ENCODE measurements around the gene SLC22A1. TPM values are rescaled to one million over a fixed set of nuclear protein-coding genes. Genes with fewer than 3 reads are reported as not detected.
"Not testable (repeated sequence)": the region's sequence is repeated elsewhere in the genome, so short reads cannot be mapped to it uniquely, and the experiment has no call there.

Gene SLC22A1
- total RNA-seq, 2 experiments from 2014 or later, result 0.82 to 1.6 TPM

DNA sequence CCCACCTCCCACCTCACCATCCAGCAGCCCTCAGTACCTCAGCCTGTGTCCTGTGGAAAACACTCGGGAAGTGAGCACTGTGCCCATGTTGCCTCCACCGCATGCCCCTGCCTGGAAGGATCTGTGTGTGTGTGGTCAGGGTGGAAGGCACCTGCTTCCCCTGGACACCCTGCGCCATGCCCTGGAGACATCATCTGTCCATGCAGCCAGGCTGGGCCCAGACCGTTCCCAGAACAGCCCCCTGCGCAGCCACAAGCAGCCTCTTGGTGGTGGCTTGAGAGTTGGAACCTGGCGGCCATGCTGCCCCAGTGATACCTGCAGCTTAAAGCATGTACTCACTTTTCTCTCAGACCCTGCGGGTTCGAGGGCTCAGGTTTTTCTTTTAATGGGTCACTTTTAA, 34.9 kb upstream of the SLC22A1 start:
- H3K27me3 Mint-ChIP-seq, result no peaks in the 10 kb centered on the region
- no peak overlapping the region for H3K27ac Mint-ChIP-seq
- H3K4me3 Mint-ChIP-seq, result no peak overlapping the region
- no peaks in the 10 kb centered on the region for H3K9me3 Mint-ChIP-seq (ENCODE audit: low read depth)
- no peak for ATAC-seq
- peaks cover 59% of the 10 kb centered on the region for H3K36me3 Mint-ChIP-seq
- H3K4me1 Mint-ChIP-seq, result peaks cover 8% of the 10 kb centered on the region
- no peak for DNase-seq
- CTCF ChIA-PET, result no interaction called here

- CTCF ChIA-PET, result interaction anchor here (0.8 to 1.5 kb wide), 7 partner anchors 8 to 446 kb away, joined by 3 to 6 read pairs (median 4); no protein-coding TSS in a partner anchor
- H3K36me3 Mint-ChIP-seq, result peaks cover 53% of the 10 kb centered on the region
- peaks cover 8% of the 10 kb centered on the region for H3K4me1 Mint-ChIP-seq
- H3K27me3 Mint-ChIP-seq, result no peaks in the 10 kb centered on the region
- H3K27ac Mint-ChIP-seq, result peak overlapping the region; percentile 28
- ATAC-seq (no peak), DNase-seq (no peak)
- no peaks in the 10 kb centered on the region for H3K9me3 Mint-ChIP-seq (ENCODE audit: low read depth)
- H3K4me3 Mint-ChIP-seq, result no peak overlapping the region
Measured at GRCh38 chr6:160088069-160088783, 33.4 kb upstream of the SLC22A1 start.

- ATAC-seq (no peak), DNase-seq (no peak)
- Mint-ChIP-seq H3K36me3 (peaks cover 52% of the 10 kb centered on the region), H3K4me3 (no peak overlapping the region), H3K4me1 (peaks cover 8% of the 10 kb centered on the region), H3K27ac (peak overlapping the region; percentile 2), H3K27me3 (no peaks in the 10 kb centered on the region), H3K9me3 (ENCODE audit: low read depth) (no peaks in the 10 kb centered on the region)
- CTCF ChIA-PET, result interaction anchor here (0.8 to 1.5 kb wide), 6 partner anchors 9 to 445 kb away, joined by 3 to 6 read pairs (median 4); no protein-coding TSS in a partner anchor
Measured at GRCh38 chr6:160088784-160089533, 32.7 kb upstream of the SLC22A1 start.

DNA sequence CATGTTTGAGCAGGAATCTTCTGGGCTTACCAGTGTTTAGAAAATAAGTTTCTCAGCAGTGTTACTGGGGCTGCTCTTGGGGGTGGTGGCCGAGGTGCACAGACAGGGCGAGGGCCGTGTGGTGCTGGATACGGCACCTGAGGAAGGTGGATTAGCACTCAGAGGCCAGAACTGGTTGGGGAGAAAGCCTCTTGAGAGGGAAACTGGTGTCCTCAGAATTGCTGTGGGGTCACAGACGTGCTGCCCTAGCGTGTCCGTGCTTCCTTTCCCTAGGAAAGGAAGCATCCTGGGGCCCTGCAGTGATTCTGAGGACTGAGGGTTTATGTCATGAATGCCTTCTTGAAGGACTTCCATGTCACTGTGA, 32.1 kb upstream of the SLC22A1 start:
- DNase-seq, result no peak
- CTCF ChIA-PET, result interaction anchor here (1.5 kb wide), 1 partner anchor 445 kb away, joined by 6 read pairs; no protein-coding TSS in a partner anchor
- H3K27ac Mint-ChIP-seq, result peak overlapping the region; percentile 2

DNA sequence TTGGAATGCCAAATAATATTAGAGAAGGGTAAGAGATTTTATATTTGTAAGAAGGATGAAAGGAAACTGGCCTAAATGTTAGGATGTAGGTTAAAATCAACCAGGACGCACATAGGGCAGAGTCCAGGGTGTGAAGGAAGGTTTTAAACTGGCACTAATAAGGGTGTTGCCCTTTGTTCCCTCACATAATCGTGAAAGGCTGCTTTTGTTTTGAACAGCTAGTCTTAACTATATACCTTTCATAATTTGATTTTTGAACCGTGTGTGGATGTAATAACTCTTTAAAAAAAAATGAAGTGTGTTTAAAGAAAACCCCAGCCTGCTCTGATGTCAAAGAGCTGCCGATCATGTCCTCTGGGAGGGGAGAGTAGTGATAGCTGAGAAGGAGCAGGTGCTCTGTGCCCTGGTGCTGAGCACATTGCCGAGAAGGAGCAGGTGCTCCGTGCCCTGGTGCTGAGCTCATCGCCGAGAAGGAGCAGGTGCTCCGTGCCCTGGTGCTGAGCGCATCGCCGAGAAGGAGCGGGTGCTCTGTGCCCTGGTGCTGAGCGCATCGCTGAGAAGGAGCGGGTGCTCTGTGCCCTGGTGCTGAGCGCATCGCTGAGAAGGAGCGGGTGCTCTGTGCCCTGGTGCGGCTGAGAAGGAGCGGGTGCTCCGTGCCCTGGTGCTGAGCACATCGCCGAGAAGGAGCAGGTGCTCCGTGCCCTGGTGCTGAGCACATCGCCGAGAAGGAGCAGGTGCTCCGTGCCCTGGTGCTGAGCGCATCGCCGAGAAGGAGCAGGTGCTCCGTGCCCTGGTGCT, 31.0 kb upstream of the SLC22A1 start:
- H3K9me3 Mint-ChIP-seq (ENCODE audit: low read depth); ATAC-seq; H3K27ac Mint-ChIP-seq; CTCF ChIA-PET; H3K27me3 Mint-ChIP-seq; H3K4me3 Mint-ChIP-seq; DNase-seq; H3K4me1 Mint-ChIP-seq: not testable (repeated sequence)
- peaks cover 48% of the 10 kb centered on the region for H3K36me3 Mint-ChIP-seq

More for the DNA sequence above, 32.1 kb upstream of the SLC22A1 start:
- H3K27me3 Mint-ChIP-seq, result no peaks in the 10 kb centered on the region
- peaks cover 52% of the 10 kb centered on the region for H3K36me3 Mint-ChIP-seq
- H3K4me3 Mint-ChIP-seq, result no peak overlapping the region
- no peak for ATAC-seq
- H3K9me3 Mint-ChIP-seq (ENCODE audit: low read depth), result no peaks in the 10 kb centered on the region
- H3K4me1 Mint-ChIP-seq, result peaks cover 8% of the 10 kb centered on the region

- H3K27me3 Mint-ChIP-seq; H3K9me3 Mint-ChIP-seq (ENCODE audit: low read depth); DNase-seq; H3K27ac Mint-ChIP-seq; CTCF ChIA-PET; ATAC-seq; H3K4me1 Mint-ChIP-seq; H3K4me3 Mint-ChIP-seq: not testable (repeated sequence)
- H3K36me3 Mint-ChIP-seq, result peaks cover 45% of the 10 kb centered on the region
Measured at GRCh38 chr6:160092176-160092575, 29.4 kb upstream of the SLC22A1 start.

DNA sequence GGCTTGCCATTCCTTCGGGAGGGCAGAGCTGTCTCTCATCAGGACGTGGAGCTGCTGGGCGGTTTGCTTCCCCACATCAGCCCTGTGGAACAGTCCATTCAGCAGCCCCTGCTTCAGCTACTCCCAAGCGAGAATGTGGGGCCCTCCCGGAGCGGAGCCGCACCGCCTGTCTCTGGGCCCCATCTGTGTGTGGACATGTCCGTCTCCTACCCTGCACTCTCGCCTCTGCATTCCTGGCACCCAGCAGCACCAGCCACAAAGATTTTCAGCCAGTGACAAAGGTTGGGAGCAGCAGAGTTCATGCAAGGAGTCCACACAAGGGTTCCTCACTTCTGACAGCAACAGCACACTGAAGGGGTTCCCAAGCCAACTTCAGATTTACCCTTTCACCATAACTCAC, 29.0 kb upstream of the SLC22A1 start:
- DNase-seq (no peak), ATAC-seq (no peak)
- Mint-ChIP-seq H3K9me3 (ENCODE audit: low read depth) (no peaks in the 10 kb centered on the region), H3K4me3 (no peak overlapping the region), H3K4me1 (no peaks in the 10 kb centered on the region), H3K36me3 (peaks cover 43% of the 10 kb centered on the region), H3K27ac (no peak overlapping the region), H3K27me3 (no peaks in the 10 kb centered on the region)
- CTCF ChIA-PET, result no interaction called here

DNA sequence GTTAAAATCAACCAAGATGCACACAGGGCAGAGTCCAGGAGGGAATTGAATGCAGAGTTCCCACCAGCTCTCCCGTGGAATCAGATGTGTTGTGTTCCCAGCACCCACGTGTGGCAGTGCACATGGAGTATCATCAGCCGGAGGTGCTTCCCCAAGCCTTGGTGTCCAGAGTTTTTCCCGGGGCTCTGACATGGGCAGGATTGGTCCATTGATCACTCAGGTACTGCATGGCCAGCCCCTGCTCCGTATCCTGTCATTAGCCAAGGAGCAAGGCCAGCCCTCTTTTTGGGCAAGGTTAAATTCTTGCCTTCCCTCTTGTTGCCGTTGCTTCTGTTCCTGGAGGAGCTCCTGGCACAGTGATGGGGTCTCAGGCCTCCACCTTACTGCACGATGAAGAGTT, 28.6 kb upstream of the SLC22A1 start:
- no peaks in the 10 kb centered on the region for H3K9me3 Mint-ChIP-seq (ENCODE audit: low read depth)
- ATAC-seq, result no peak
- H3K27ac Mint-ChIP-seq, result no peak overlapping the region
- H3K4me1 Mint-ChIP-seq, result no peaks in the 10 kb centered on the region
- CTCF ChIA-PET, result no interaction called here
- no peaks in the 10 kb centered on the region for H3K27me3 Mint-ChIP-seq
- H3K4me3 Mint-ChIP-seq, result no peak overlapping the region
- H3K36me3 Mint-ChIP-seq, result peaks cover 42% of the 10 kb centered on the region
- DNase-seq, result no peak

GRCh38 chr6:160093946-160094345, 27.7 kb upstream of the SLC22A1 start:
- no peak for ATAC-seq
- Mint-ChIP-seq H3K36me3 (peaks cover 44% of the 10 kb centered on the region), H3K4me1 (peaks cover 2% of the 10 kb centered on the region), H3K9me3 (ENCODE audit: low read depth) (no peaks in the 10 kb centered on the region), H3K27me3 (no peaks in the 10 kb centered on the region), H3K27ac (no peak overlapping the region), H3K4me3 (no peak overlapping the region)
- no peak for DNase-seq
- CTCF ChIA-PET, result interaction anchor here (0.7 kb wide), 1 partner anchor 22 kb away, joined by 3 read pairs; no protein-coding TSS in a partner anchor

GRCh38 chr6:160095146-160095845, 26.3 kb upstream of the SLC22A1 start:
- Mint-ChIP-seq H3K36me3 (peaks cover 32% of the 10 kb centered on the region), H3K27me3 (no peaks in the 10 kb centered on the region), H3K4me1 (peaks cover 2% of the 10 kb centered on the region), H3K4me3 (no peak overlapping the region), H3K27ac (no peak overlapping the region), H3K9me3 (ENCODE audit: low read depth) (no peaks in the 10 kb centered on the region)
- no peak for ATAC-seq
- DNase-seq, result no peak
- CTCF ChIA-PET, result no interaction called here

DNA sequence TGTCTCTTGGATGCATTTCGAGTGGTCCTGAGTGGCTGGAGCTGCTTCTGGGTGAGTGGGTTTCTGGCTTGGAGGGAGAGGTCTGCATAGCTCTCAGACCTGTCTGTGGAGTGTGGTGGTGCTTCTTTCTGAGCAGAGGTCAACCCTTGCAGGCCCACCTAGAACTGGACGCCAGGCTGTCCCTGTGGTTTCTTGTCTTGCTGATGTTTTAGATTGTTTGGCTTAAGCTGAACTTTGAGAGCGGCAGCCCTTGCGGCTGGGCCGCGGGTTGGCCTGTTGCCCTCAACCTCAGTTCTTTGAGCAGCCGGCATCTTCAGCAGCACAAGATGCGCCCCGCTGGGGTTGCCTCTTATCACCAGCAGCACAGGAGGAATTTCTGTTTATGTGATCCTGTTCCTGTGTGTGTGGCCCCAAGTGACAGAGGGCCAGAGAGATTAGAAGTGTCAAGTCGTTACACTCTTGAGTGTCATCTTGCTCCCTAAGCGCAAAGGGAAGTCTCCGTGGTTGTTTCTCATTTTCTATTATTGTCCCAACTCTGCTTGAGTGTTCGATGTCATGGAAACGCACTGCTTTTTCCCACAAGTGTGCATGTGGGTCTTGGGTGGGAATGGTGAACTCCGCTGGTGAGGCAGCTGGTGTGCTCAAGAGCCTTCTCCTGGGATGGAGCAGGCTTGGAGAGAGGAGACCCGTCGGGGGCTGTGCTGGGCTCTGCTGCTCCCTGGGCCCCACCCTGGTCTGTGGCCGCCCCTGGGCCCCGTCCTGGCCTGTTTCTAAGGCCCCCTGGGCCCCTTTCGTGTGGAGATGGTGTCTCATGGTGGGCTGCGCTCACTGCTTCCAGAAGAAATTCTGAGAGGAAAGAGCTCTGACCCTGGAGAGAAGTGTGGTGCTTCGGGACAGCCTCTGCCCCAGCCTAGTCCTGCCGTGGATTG, 20.1 kb upstream of the SLC22A1 start:
- no peak for DNase-seq
- Mint-ChIP-seq H3K9me3 (ENCODE audit: low read depth) (no peaks in the 10 kb centered on the region), H3K36me3 (peaks cover 38% of the 10 kb centered on the region), H3K27me3 (no peaks in the 10 kb centered on the region), H3K4me3 (no peak overlapping the region), H3K4me1 (peaks cover 4% of the 10 kb centered on the region), H3K27ac (no peak overlapping the region)
- no peak for ATAC-seq
- CTCF ChIA-PET, result no interaction called here

- no peaks in the 10 kb centered on the region for H3K9me3 Mint-ChIP-seq (ENCODE audit: low read depth)
- H3K27me3 Mint-ChIP-seq, result no peaks in the 10 kb centered on the region
- CTCF ChIA-PET, result no interaction called here
- peaks cover 33% of the 10 kb centered on the region for H3K36me3 Mint-ChIP-seq
- DNase-seq, result no peak
- H3K4me1 Mint-ChIP-seq, result peaks cover 4% of the 10 kb centered on the region
- ATAC-seq, result no peak
- no peak overlapping the region for H3K4me3 Mint-ChIP-seq
- H3K27ac Mint-ChIP-seq, result no peak overlapping the region
Measured at GRCh38 chr6:160102399-160102798, 19.2 kb upstream of the SLC22A1 start.

All from activated CD8-positive, alpha-beta memory T cell treated with anti-CD3 and anti-CD28 coated beads, Interleukin-2, amount 10 ng/mL, durations not matched to agents 7 days and 5 days (primary cell).